ENCODE data around the gene FOXP1.

Gene FOXP1

GRCh38 chr3:71433631-71434030 is 149.9 kb downstream of the FOXP1 start:
- no peak for DNase-seq (ENCODE audit: low read depth in 4 of 4, low spot score in 1 of 4)

DNA sequence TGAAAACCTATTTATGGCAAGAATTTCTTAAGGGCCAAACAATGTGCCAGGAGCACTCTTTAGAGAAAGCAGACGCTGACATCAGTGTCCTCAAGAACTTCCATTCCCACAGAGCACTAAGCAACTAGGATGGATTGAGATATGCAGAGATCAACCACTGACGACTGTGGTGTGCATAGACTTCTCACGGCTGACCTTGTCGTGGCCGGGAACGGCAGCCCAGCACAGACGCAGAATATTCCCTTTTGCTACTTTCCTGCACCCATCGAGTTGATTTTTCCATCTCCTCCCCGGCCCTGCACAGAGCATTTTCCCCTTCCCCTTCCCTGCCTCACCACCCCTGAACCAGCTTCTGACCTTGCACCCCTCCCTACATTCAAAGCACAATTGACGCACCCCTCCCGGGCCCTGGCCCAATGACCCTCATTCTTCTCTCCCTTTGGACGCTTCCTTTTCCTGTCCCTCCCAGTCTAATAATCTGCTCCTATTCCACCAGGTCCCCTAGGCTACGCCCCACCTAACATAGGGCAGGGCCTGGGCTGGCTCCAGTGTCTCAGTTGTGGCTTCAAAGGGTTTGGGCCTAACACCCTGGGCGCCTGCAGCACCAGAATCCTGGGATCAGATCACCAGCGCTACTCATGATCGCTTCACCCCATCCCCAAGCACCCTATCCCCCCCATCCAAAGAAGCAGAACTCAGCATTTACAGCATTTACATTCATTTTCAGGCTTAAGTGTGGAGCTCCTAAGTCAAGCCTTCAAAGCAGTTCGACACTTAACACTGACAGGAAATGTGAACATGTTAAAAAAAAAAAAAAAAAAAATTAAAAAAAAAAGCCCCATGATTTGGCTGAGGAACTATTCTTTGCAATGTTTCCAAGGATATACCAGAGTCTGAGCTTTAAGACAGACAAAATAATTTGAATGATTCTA is 151.2 kb downstream of the FOXP1 start:
- DNase-seq (ENCODE audit: low read depth in 4 of 4, low spot score in 1 of 4): no peak

GRCh38 chr3:71430941-71431552 is 152.5 kb downstream of the FOXP1 start:
- no peak for DNase-seq (ENCODE audit: low read depth in 4 of 4, low spot score in 1 of 4)

GRCh38 chr3:71429597-71429988 is 153.9 kb downstream of the FOXP1 start:
- DNase-seq (ENCODE audit: low read depth in 4 of 4, low spot score in 1 of 4): no peak

- DNase-seq (ENCODE audit: low read depth in 4 of 4, low spot score in 1 of 4): no peak
Observed at GRCh38 chr3:71428841-71429596, 154.5 kb downstream of the FOXP1 start.

- no peak for DNase-seq (ENCODE audit: low read depth in 4 of 4, low spot score in 1 of 4)
Observed at GRCh38 chr3:71425491-71426071, 157.9 kb downstream of the FOXP1 start.

- DNase-seq (ENCODE audit: low read depth in 4 of 4, low spot score in 1 of 4): no peak
Observed at GRCh38 chr3:71423151-71423906, 160.2 kb downstream of the FOXP1 start.

DNA sequence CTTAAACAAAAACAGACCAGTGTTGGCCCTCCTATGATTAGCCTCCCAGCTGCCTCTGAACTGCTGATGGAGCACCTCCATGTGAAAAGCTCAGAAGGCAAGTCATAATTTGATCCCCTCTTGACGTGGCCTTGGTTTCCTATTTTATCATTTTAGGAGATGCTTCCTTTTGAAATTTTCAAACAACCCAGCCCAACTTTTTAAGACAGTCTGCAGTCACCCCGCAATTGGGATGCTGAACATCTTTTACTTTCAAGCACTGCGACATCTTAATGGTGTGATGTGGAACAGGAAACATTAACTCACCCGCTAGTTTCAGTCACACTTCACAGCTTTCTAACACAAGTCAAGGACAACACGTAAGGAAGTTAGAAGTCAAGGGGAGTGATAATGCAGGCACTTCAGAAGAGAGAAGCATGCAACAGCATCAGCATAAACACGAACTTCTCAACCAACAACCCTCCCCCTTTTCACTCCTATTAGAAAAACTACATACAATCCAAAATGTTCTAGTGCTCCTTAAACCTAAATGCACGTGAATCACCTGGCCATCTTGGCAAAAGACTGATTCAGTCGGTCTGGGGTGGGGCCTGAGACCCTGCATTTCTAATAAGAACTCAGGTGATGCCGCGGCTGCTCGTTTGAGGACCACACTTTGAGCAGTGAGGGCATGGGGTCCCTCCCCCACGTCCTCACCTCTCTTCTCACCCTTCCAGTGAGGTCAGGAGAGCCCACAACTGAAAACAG is 161.5 kb downstream of the FOXP1 start:
- peak in 1 of 4 experiments; percentile 43 for DNase-seq (ENCODE audit: low read depth in 4 of 4, low spot score in 1 of 4)

- no peak for DNase-seq (ENCODE audit: low read depth in 4 of 4, low spot score in 1 of 4)
Observed at GRCh38 chr3:71421475-71421819, 162.1 kb downstream of the FOXP1 start.

- no peak for DNase-seq (ENCODE audit: low read depth in 4 of 4, low spot score in 1 of 4)
Observed at GRCh38 chr3:71419369-71419768, 164.2 kb downstream of the FOXP1 start.

DNA sequence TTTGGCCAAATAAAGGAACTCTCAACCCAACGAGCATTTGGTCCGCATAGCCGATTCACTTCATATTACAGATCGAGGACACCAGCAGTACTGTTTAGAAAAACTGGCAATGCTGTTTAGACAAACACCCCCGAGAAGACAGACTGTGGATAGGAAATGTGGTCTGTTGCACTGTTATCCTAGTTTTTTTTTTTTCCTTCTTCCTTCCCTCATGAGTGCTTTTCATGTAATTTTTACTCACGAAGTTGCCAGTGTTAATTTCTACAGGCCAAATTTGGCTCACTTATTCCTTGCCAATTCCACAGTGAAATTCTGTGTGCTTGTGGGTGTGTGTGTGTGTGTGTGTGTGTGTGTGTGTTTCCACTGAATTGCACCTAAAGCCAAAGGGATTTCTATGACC is 165.7 kb downstream of the FOXP1 start:
- no peak for DNase-seq (ENCODE audit: low read depth in 4 of 4, low spot score in 1 of 4)

DNA sequence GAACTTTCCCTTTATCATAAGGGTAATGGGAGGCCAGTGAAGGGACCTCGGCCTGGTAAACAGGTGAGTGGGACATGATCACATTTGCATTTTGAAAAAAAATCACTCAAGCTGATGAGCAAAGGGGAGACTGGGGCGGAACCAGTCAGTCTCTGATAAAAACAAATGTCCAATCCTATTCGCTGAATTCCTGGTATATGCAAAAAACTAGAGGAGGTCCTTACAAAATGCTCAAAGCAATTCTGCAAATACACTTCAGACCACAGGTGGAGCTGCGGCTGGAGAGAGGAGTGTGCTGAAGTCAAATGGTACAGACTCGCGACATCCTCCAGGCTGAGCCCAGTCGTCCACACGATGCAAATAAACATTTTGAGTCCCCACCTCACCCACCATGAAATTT is 166.7 kb downstream of the FOXP1 start:
- no peak for DNase-seq (ENCODE audit: low read depth in 4 of 4, low spot score in 1 of 4)

- no peak for DNase-seq (ENCODE audit: low read depth in 4 of 4, low spot score in 1 of 4)
Observed at GRCh38 chr3:71415681-71416122, 167.8 kb downstream of the FOXP1 start.

DNA sequence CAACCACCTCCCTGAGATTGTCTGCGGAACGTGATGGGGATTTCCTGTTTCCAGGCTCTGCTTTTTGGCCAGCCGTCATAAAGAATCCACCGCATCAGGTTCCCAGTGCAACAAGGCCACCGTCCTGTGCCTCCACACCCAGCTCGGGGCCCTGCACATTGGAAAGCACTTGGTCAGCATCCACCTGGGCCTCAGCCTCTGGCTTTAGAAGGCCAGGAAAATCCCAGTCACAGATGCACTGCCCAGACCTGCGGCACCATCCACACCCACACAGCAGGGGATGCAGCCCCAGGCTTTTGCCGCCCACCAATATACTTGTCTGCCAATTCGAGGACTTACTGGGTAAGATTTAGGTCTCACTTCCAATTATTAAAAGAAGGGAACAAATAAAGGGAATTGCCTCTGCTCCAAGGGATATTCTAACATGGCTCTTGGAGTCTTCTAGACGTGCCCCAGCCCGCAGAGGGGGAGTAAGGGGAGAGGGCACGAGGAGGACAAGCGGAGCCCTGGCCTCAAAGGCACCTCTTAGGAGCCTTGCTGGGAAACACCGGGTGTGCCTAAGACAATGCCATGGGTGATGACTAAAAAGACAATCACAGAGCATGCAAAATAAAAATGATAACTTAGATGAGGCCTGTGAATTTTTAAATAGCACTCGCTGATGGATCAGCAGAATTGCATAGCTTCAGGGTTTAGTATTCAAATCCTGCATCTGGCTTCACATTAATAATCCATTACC is 169.2 kb downstream of the FOXP1 start:
- no peak for DNase-seq (ENCODE audit: low read depth in 4 of 4, low spot score in 1 of 4)

DNA sequence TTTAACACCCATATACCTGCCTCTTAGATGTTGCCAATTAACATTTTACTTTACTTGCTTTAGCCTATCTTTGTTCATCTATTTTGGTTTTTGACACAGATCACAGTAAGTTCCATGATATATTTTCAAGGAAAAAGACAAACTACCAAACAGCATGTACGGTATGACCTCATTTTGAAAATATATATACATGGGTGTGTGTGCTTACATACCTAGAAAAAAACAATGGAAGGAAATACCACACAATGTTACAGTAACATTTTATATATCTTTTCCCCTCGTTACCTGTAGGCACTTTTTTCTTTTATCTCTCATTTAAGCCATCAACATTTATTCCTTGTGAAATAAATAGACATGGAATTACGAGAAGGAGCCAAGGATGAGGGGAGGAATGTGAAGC is 170.0 kb downstream of the FOXP1 start:
- DNase-seq (ENCODE audit: low read depth in 4 of 4, low spot score in 1 of 4): no peak

GRCh38 chr3:71409352-71409751 is 174.2 kb downstream of the FOXP1 start:
- DNase-seq (ENCODE audit: low read depth in 4 of 4, low spot score in 1 of 4): no peak

GRCh38 chr3:71408903-71409302 is 174.6 kb downstream of the FOXP1 start:
- DNase-seq (ENCODE audit: low read depth in 4 of 4, low spot score in 1 of 4): no peak

- DNase-seq (ENCODE audit: low read depth in 4 of 4, low spot score in 1 of 4): no peak
Observed at GRCh38 chr3:71407823-71408222, 175.7 kb downstream of the FOXP1 start.

All from stimulated activated CD4-positive, alpha-beta T cell treated with anti-CD3 and anti-CD28 coated beads, Interleukin-1b, Interleukin-23, amount 100 ng/mL, for 24 hours (primary cell).